Adipocyte (in vitro differentiated cells): ENCODE data around the gene CRYBG1.

Experiments used
- DNase-seq: peaks from one replicate; pipeline ENCODE4 v3.0.0-alpha.2; 2015; ENCODE audit warnings: low read depth
- H3K27me3 ChIP-seq: replicated peaks from 2 replicates; pipeline ENCODE4 v1.7.0; 2013; ENCODE audit warnings: mild to moderate bottlenecking, low read length, moderate library complexity; ENCODE audit not compliant: control insufficient read depth, insufficient read depth
- H3K36me3 ChIP-seq: 2 replicates; pipeline ENCODE4 v1.7.0; 2013; ENCODE audit warnings: low read length, mild to moderate bottlenecking, moderate library complexity; ENCODE audit not compliant: control insufficient read depth, insufficient read depth, severe bottlenecking
- H3K4me1 ChIP-seq: 2 replicates; pipeline ENCODE4 v1.7.0; 2013; ENCODE audit warnings: mild to moderate bottlenecking, low read length, moderate library complexity; ENCODE audit not compliant: control insufficient read depth, insufficient read depth
- H3K4me3 ChIP-seq: 2 replicates; pipeline ENCODE4 v1.7.0; 2013; ENCODE audit warnings: mild to moderate bottlenecking, low read length, moderate library complexity
- H3K9ac ChIP-seq: 2 replicates; pipeline ENCODE4 v1.7.0; 2013; ENCODE audit warnings: mild to moderate bottlenecking, low read length, moderate library complexity
- H3K9me3 ChIP-seq: 2 replicates; pipeline ENCODE4 v1.7.0; 2013; ENCODE audit warnings: mild to moderate bottlenecking, low read length, moderate library complexity; ENCODE audit not compliant: control insufficient read depth

CRYBG1 gene

GRCh38 chr6:106339334-106340029 is 21.0 kb upstream of the CRYBG1 start:
- Histone ChIP-seq H3K27me3 (no peaks in the 10 kb centered on the region), H3K4me1 (peaks cover 5% of the 10 kb centered on the region), H3K9ac (no peak overlapping the region), H3K9me3 (no peaks in the 10 kb centered on the region), H3K4me3 (no peak overlapping the region), H3K36me3 (no peaks in the 10 kb centered on the region)
- DNase-seq: peak; percentile 88

GRCh38 chr6:106347219-106347618 is 13.3 kb upstream of the CRYBG1 start:
- no peaks in the 10 kb centered on the region for H3K27me3 ChIP-seq
- no peak overlapping the region for H3K4me3 ChIP-seq
- H3K36me3 ChIP-seq: no peaks in the 10 kb centered on the region
- no peak overlapping the region for H3K9ac ChIP-seq
- no peaks in the 10 kb centered on the region for H3K9me3 ChIP-seq
- no peak for DNase-seq
- H3K4me1 ChIP-seq: no peaks in the 10 kb centered on the region

GRCh38 chr6:106356378-106356777 is 4.1 kb upstream of the CRYBG1 start:
- Histone ChIP-seq H3K4me3 (no peak overlapping the region), H3K9ac (no peak overlapping the region), H3K4me1 (peaks cover 11% of the 10 kb centered on the region), H3K36me3 (no peaks in the 10 kb centered on the region), H3K9me3 (peaks cover 4% of the 10 kb centered on the region), H3K27me3 (peaks cover 43% of the 10 kb centered on the region)
- DNase-seq: no peak

GRCh38 chr6:106359959-106360409 is 533 bp upstream of the CRYBG1 start:
- Histone ChIP-seq H3K9ac (no peak overlapping the region), H3K4me1 (peaks cover 11% of the 10 kb centered on the region), H3K36me3 (no peaks in the 10 kb centered on the region), H3K9me3 (no peaks in the 10 kb centered on the region), H3K27me3 (peaks cover 46% of the 10 kb centered on the region), H3K4me3 (peak overlapping the region; percentile 61)
- DNase-seq: no peak

GRCh38 chr6:106360989-106361430 is 493 bp downstream of the CRYBG1 start:
- H3K4me1 ChIP-seq: peaks cover 11% of the 10 kb centered on the region
- no peaks in the 10 kb centered on the region for H3K9me3 ChIP-seq
- no peaks in the 10 kb centered on the region for H3K36me3 ChIP-seq
- H3K9ac ChIP-seq: no peak overlapping the region
- peak; percentile 5 for DNase-seq
- H3K27me3 ChIP-seq: peaks cover 39% of the 10 kb centered on the region
- peak overlapping the region; percentile 61 for H3K4me3 ChIP-seq

GRCh38 chr6:106363401-106364138 is 3.1 kb downstream of the CRYBG1 start:
- Histone ChIP-seq H3K36me3 (no peaks in the 10 kb centered on the region), H3K4me1 (peaks cover 11% of the 10 kb centered on the region), H3K4me3 (no peak overlapping the region), H3K9ac (no peak overlapping the region), H3K9me3 (no peaks in the 10 kb centered on the region), H3K27me3 (peaks cover 27% of the 10 kb centered on the region)
- no peak for DNase-seq

- Histone ChIP-seq H3K36me3 (no peaks in the 10 kb centered on the region), H3K27me3 (no peaks in the 10 kb centered on the region), H3K4me3 (no peak overlapping the region), H3K4me1 (no peaks in the 10 kb centered on the region), H3K9me3 (no peaks in the 10 kb centered on the region), H3K9ac (no peak overlapping the region)
- no peak for DNase-seq
Observed at GRCh38 chr6:106369739-106370138, 9.2 kb downstream of the CRYBG1 start.

- DNase-seq: no peak
- Histone ChIP-seq H3K9ac (no peak overlapping the region), H3K4me3 (no peak overlapping the region), H3K4me1 (no peaks in the 10 kb centered on the region), H3K27me3 (no peaks in the 10 kb centered on the region), H3K9me3 (no peaks in the 10 kb centered on the region), H3K36me3 (no peaks in the 10 kb centered on the region)
Observed at GRCh38 chr6:106370639-106371038, 10.1 kb downstream of the CRYBG1 start.

- Histone ChIP-seq H3K27me3 (no peaks in the 10 kb centered on the region), H3K9me3 (no peaks in the 10 kb centered on the region), H3K4me1 (peaks cover 5% of the 10 kb centered on the region), H3K9ac (no peak overlapping the region), H3K4me3 (no peak overlapping the region), H3K36me3 (no peaks in the 10 kb centered on the region)
- no peak for DNase-seq
Observed at GRCh38 chr6:106372838-106373501, 12.5 kb downstream of the CRYBG1 start.

GRCh38 chr6:106373502-106374239 is 13.2 kb downstream of the CRYBG1 start:
- H3K4me3 ChIP-seq: no peak overlapping the region
- no peaks in the 10 kb centered on the region for H3K27me3 ChIP-seq
- no peak for DNase-seq
- no peak overlapping the region for H3K9ac ChIP-seq
- H3K4me1 ChIP-seq: peaks cover 5% of the 10 kb centered on the region
- no peaks in the 10 kb centered on the region for H3K36me3 ChIP-seq
- H3K9me3 ChIP-seq: no peaks in the 10 kb centered on the region
